Karpas-422 (cell line): Measurements from ENCODE around the gene SPSB3. TPM values are rescaled to one million over a fixed set of nuclear protein-coding genes. Genes with fewer than 3 reads are reported as not detected.

ENCODE experiments used
- DNase-seq: peaks from one replicate; pipeline ENCODE4 v3.0.0-alpha.2; 2015
- H2AFZ ChIP-seq: fragments of 200-600 bp; sonication (generic); 2 replicates; pipeline ENCODE4 v1.6.1; 2014; ENCODE audit warnings: antibody characterized with exemption, low read length, mixed read lengths
- H3K27ac ChIP-seq: fragments of 200-600 bp; sonication (generic); 2 replicates; pipeline ENCODE4 v1.5.1; 2014; ENCODE audit warnings: mild to moderate bottlenecking, low read length, moderate library complexity
- H3K27me3 ChIP-seq: fragments of 200-600 bp; sonication (generic); 2 replicates; pipeline ENCODE4 v1.6.1; 2014; ENCODE audit warnings: low read length, mixed read lengths
- H3K36me3 ChIP-seq: fragments of 200-600 bp; sonication (generic); 2 replicates; pipeline ENCODE4 v1.6.1; 2014; ENCODE audit warnings: low read length, mixed read lengths; ENCODE audit not compliant: insufficient read depth
- H3K4me1 ChIP-seq: fragments of 200-600 bp; sonication (generic); 2 replicates; pipeline ENCODE4 v1.6.1; 2014; ENCODE audit warnings: mild to moderate bottlenecking, low read length, mixed read lengths
- H3K4me2 ChIP-seq: fragments of 200-600 bp; sonication (generic); 2 replicates; pipeline ENCODE4 v1.6.1; 2014; ENCODE audit warnings: low read length, low read depth, mild to moderate bottlenecking; ENCODE audit not compliant: poor library complexity, severe bottlenecking
- H3K4me3 ChIP-seq: fragments of 200-600 bp; sonication (generic); 2 replicates; pipeline ENCODE4 v1.5.1; 2014; ENCODE audit warnings: mild to moderate bottlenecking, antibody characterized with exemption, low read length, mixed read lengths
- H3K79me2 ChIP-seq: fragments of 200-600 bp; sonication (generic); 2 replicates; pipeline ENCODE4 v1.6.1; 2014; ENCODE audit warnings: mild to moderate bottlenecking, low read length, mixed read lengths
- H3K9ac ChIP-seq: fragments of 200-600 bp; sonication (generic); 2 replicates; pipeline ENCODE4 v1.6.0; 2014; ENCODE audit warnings: low read length
- H3K9me2 ChIP-seq: fragments of 200-600 bp; sonication (generic), shearing (Covaris generic); replicated peaks from 2 replicates; pipeline ENCODE4 v1.6.0; 2014; ENCODE audit warnings: mild to moderate bottlenecking, low read length, moderate library complexity; ENCODE audit not compliant: insufficient read depth
- H3K9me3 ChIP-seq: fragments of 300-700, 200-600 bp; sonication (generic); 2 replicates; pipeline ENCODE4 v1.6.1; 2014; ENCODE audit warnings: low read length, mixed read lengths
- H4K20me1 ChIP-seq: fragments of 200-600 bp; sonication (generic); 2 replicates; pipeline ENCODE4 v1.6.1; 2014; ENCODE audit warnings: mild to moderate bottlenecking, antibody characterized with exemption, low read length, low read depth; ENCODE audit not compliant: insufficient read depth
- small RNA-seq: library from RNA; depleted of rRNA; stranded (forward); fragments of <200 nt; gene quantifications from one replicate; pipeline ENCODE3, GENCODE V24; 2014
- total RNA-seq: library from RNA; depleted of rRNA; stranded (reverse); fragments of >200 nt; shearing (Covaris generic); gene quantifications from 2 replicates; pipeline ENCODE4 v1.2.3, GENCODE V29; 2014; ENCODE audit warnings: low replicate concordance; rRNA removed

SPSB3 gene
- total RNA-seq, 1 experiment from 2014 or later, result 38.5 TPM

GRCh38 chr16:1732071-1732470 is 50.3 kb downstream of the SPSB3 start:
- no peak overlapping the region for H3K27ac ChIP-seq
- no peak overlapping the region for H3K9ac ChIP-seq
- H3K4me2 ChIP-seq, result no peak overlapping the region
- no peaks in the 10 kb centered on the region for H4K20me1 ChIP-seq
- peaks cover 4% of the 10 kb centered on the region; the same call in 1 of the 2 replicates for H3K9me3 ChIP-seq
- H3K4me3 ChIP-seq, result no peak overlapping the region
- H2AFZ ChIP-seq, result no peak overlapping the region
- H3K9me2 ChIP-seq, result no peaks in the 10 kb centered on the region
- no peak for DNase-seq
- H3K79me2 ChIP-seq, result peaks cover 3% of the 10 kb centered on the region; the same call in 1 of the 2 replicates
- H3K36me3 ChIP-seq, result peaks cover 36% of the 10 kb centered on the region; the same call in 1 of the 2 replicates
- H3K27me3 ChIP-seq, result no peaks in the 10 kb centered on the region
- no peaks in the 10 kb centered on the region for H3K4me1 ChIP-seq

- Histone ChIP-seq H3K79me2 (peaks cover 6% of the 10 kb centered on the region), H3K27me3 (no peaks in the 10 kb centered on the region), H3K9me3 (peaks cover 4% of the 10 kb centered on the region; the same call in 1 of the 2 replicates), H4K20me1 (no peaks in the 10 kb centered on the region), H3K36me3 (peaks cover 39% of the 10 kb centered on the region), H3K27ac (no peak overlapping the region), H3K9ac (no peak overlapping the region), H3K4me2 (no peak overlapping the region), H2AFZ (no peak overlapping the region), H3K9me2 (no peaks in the 10 kb centered on the region), H3K4me1 (no peaks in the 10 kb centered on the region), H3K4me3 (no peak overlapping the region)
- no peak for DNase-seq
These were observed 50.8 kb downstream of the SPSB3 start for GRCh38 chr16:1731603-1732002.

GRCh38 chr16:1731073-1731472 is 51.3 kb downstream of the SPSB3 start:
- no peak overlapping the region for H3K4me3 ChIP-seq
- no peak overlapping the region for H3K27ac ChIP-seq
- peaks cover 4% of the 10 kb centered on the region; the same call in 1 of the 2 replicates for H3K9me3 ChIP-seq
- no peaks in the 10 kb centered on the region for H3K27me3 ChIP-seq
- H3K4me2 ChIP-seq, result no peak overlapping the region
- no peak for DNase-seq
- no peaks in the 10 kb centered on the region for H3K4me1 ChIP-seq
- H3K9me2 ChIP-seq, result no peaks in the 10 kb centered on the region
- no peak overlapping the region for H3K9ac ChIP-seq
- no peaks in the 10 kb centered on the region for H4K20me1 ChIP-seq
- H3K79me2 ChIP-seq, result peaks cover 8% of the 10 kb centered on the region
- H2AFZ ChIP-seq, result no peak overlapping the region
- peaks cover 39% of the 10 kb centered on the region for H3K36me3 ChIP-seq

- Histone ChIP-seq H3K36me3 (peaks cover 41% of the 10 kb centered on the region), H3K27ac (no peak overlapping the region), H3K4me2 (no peak overlapping the region)
These were observed 52.9 kb downstream of the SPSB3 start for GRCh38 chr16:1729445-1729844.

GRCh38 chr16:1729026-1729425 is 53.3 kb downstream of the SPSB3 start:
- no peak overlapping the region for H3K4me2 ChIP-seq
- no peaks in the 10 kb centered on the region for H3K27me3 ChIP-seq
- no peak overlapping the region for H3K4me3 ChIP-seq
- H3K9me3 ChIP-seq, result no peaks in the 10 kb centered on the region
- peaks cover 20% of the 10 kb centered on the region for H3K79me2 ChIP-seq
- H3K36me3 ChIP-seq, result peaks cover 39% of the 10 kb centered on the region
- no peaks in the 10 kb centered on the region for H3K9me2 ChIP-seq
- no peaks in the 10 kb centered on the region for H3K4me1 ChIP-seq
- H3K9ac ChIP-seq, result no peak overlapping the region
- H2AFZ ChIP-seq, result no peak overlapping the region
- H3K27ac ChIP-seq, result no peak overlapping the region
- no peaks in the 10 kb centered on the region for H4K20me1 ChIP-seq
- DNase-seq, result no peak

More at GRCh38 chr16:1729445-1729844, 52.9 kb downstream of the SPSB3 start:
- no peak for DNase-seq
- Histone ChIP-seq H2AFZ (no peak overlapping the region), H3K4me1 (no peaks in the 10 kb centered on the region), H3K27me3 (no peaks in the 10 kb centered on the region), H3K9me2 (no peaks in the 10 kb centered on the region), H3K9me3 (no peaks in the 10 kb centered on the region; the same call in 1 of the 2 replicates), H3K4me3 (no peak overlapping the region), H3K79me2 (peaks cover 16% of the 10 kb centered on the region), H4K20me1 (no peaks in the 10 kb centered on the region), H3K9ac (no peak overlapping the region)

GRCh38 chr16:1727651-1728624 is 54.4 kb downstream of the SPSB3 start:
- H3K4me3 ChIP-seq, result no peak overlapping the region
- no peak overlapping the region for H2AFZ ChIP-seq
- no peaks in the 10 kb centered on the region for H3K27me3 ChIP-seq
- peaks cover 31% of the 10 kb centered on the region for H3K79me2 ChIP-seq
- peaks cover 28% of the 10 kb centered on the region for H3K36me3 ChIP-seq
- no peak overlapping the region for H3K9ac ChIP-seq
- no peaks in the 10 kb centered on the region for H4K20me1 ChIP-seq
- H3K9me2 ChIP-seq, result no peaks in the 10 kb centered on the region
- no peaks in the 10 kb centered on the region for H3K9me3 ChIP-seq
- no peak for DNase-seq
- peaks cover 4% of the 10 kb centered on the region for H3K4me1 ChIP-seq
- no peak overlapping the region for H3K4me2 ChIP-seq
- H3K27ac ChIP-seq, result no peak overlapping the region

Small RNA genes within 50 kb of the gene (small RNA-seq; reads per million reads assigned to genes)
- 0.16 reads per million for gene MIR3177

Other genes with a start within 250 kb of the SPSB3 start
- gene TMEM204, start 248.9 kb downstream of the SPSB3 start, total RNA-seq, result not detected in 2 replicates
- 13.6 and 16.1 TPM in 2 replicates for gene IFT140, start 170.5 kb downstream of the SPSB3 start, total RNA-seq
- 7.6 TPM in 2 replicates for gene CRAMP1, start 170.2 kb downstream of the SPSB3 start, total RNA-seq
- 26.2 and 35.6 TPM in 2 replicates for gene JPT2, start 104.3 kb downstream of the SPSB3 start, total RNA-seq
- 59.2 and 82.4 TPM in 2 replicates for gene MAPK8IP3, start 76.4 kb downstream of the SPSB3 start, total RNA-seq
- gene NME3, start 11.0 kb downstream of the SPSB3 start, total RNA-seq, result 35.9 and 83.0 TPM in 2 replicates
- gene EME2, start 9.8 kb downstream of the SPSB3 start, total RNA-seq, result 7.7 and 27.2 TPM in 2 replicates
- 101 and 177 TPM in 2 replicates for gene MRPS34, start 9.4 kb downstream of the SPSB3 start, total RNA-seq
- gene NUBP2, start 389 bp upstream of the SPSB3 start, total RNA-seq, result 35.9 and 66.3 TPM in 2 replicates
- gene IGFALS, start 11.1 kb upstream of the SPSB3 start, total RNA-seq, result not detected in 2 replicates
- gene HAGH, start 44.3 kb upstream of the SPSB3 start, total RNA-seq, result 38.4 and 126 TPM in 2 replicates
- 12.6 and 24.6 TPM in 2 replicates for gene FAHD1, start 44.6 kb upstream of the SPSB3 start, total RNA-seq
- not detected in 2 replicates for gene MEIOB, start 89.6 kb upstream of the SPSB3 start, total RNA-seq
- not detected in 2 replicates for gene HS3ST6, start 135.8 kb upstream of the SPSB3 start, total RNA-seq
- gene MSRB1, start 160.6 kb upstream of the SPSB3 start, total RNA-seq, result 4.8 and 18.1 TPM in 2 replicates
- gene RPL3L, start 172.1 kb upstream of the SPSB3 start, total RNA-seq, result not detected in 2 replicates
- 288 and 537 TPM in 2 replicates for gene NDUFB10, start 177.0 kb upstream of the SPSB3 start, total RNA-seq
- gene RPS2, start 182.3 kb upstream of the SPSB3 start, total RNA-seq, result 3,837 and 4,799 TPM in 2 replicates
- gene RNF151, start 184.3 kb upstream of the SPSB3 start, total RNA-seq, result not detected in 2 replicates
- gene TBL3, start 189.5 kb upstream of the SPSB3 start, total RNA-seq, result 25.4 and 48.6 TPM in 2 replicates
- not detected in 2 replicates for gene NOXO1, start 198.9 kb upstream of the SPSB3 start, total RNA-seq
- 17.0 and 43.8 TPM in 2 replicates for gene GFER, start 201.6 kb upstream of the SPSB3 start, total RNA-seq
- gene SYNGR3, start 207.4 kb upstream of the SPSB3 start, total RNA-seq, result 5.3 and 16.3 TPM in 2 replicates
- 12.6 and 20.5 TPM in 2 replicates for gene ZNF598, start 227.2 kb upstream of the SPSB3 start, total RNA-seq
- 3.0 TPM in 1 of 2 replicates, not detected in the other for gene NPW, start 237.2 kb upstream of the SPSB3 start, total RNA-seq
- not detected in 2 replicates for gene NHERF2, start 244.3 kb upstream of the SPSB3 start, total RNA-seq